Measurements from ENCODE around the gene KIZ. TPM values are rescaled to one million over a fixed set of nuclear protein-coding genes. Genes with fewer than 3 reads are reported as not detected.

Gene KIZ
- total and polyA plus RNA-seq, 7 donors, result 4.6 to 26.2 (median 18.6) TPM

- intact Hi-C loops (cut with DNase I), result no loop called here
- WGBS, 3 donors, result 65 to 87% (median 80%) methylated on average over 2 of the region's 2 CpGs
Measured at GRCh38 chr20:21202259-21202658, 76.4 kb downstream of the KIZ start.

GRCh38 chr20:21203088-21203656 lies 77.3 kb downstream of the KIZ start:
- Histone ChIP-seq H3K27ac (no peak overlapping the region), H3K36me3 (ENCODE audit: insufficient read depth in 1 of 2, low read depth in 1 of 2) (peaks cover 0 to 7% of the 10 kb centered on the region in 2 donors), H3K27me3 (ENCODE audit: insufficient read depth in 3 of 3, low read length in 2 of 3) (no peaks in the 10 kb centered on the region), H3K4me3 (no peak overlapping the region), H3K9me3 (no peaks in the 10 kb centered on the region), H3K4me1 (no peaks in the 10 kb centered on the region)
- TF ChIP-seq CTCF (IDR thresholded peaks at IDR 0.05), result no peak
- no peak for DNase-seq
- 78 to 90% (median 86%) methylated on average over 4 of the region's 4 CpGs for WGBS, 3 donors
- intact Hi-C loops (cut with DNase I), result no loop called here
- ATAC-seq, result no peak

More at GRCh38 chr20:21202259-21202658, 76.4 kb downstream of the KIZ start:
- Histone ChIP-seq H3K9me3 (no peaks in the 10 kb centered on the region), H3K4me3 (no peak overlapping the region), H3K4me1 (no peaks in the 10 kb centered on the region), H3K27ac (no peak overlapping the region), H3K36me3 (ENCODE audit: insufficient read depth in 1 of 2, low read depth in 1 of 2) (peaks cover 0 to 7% of the 10 kb centered on the region in 2 donors), H3K27me3 (ENCODE audit: insufficient read depth in 3 of 3, low read length in 2 of 3) (no peaks in the 10 kb centered on the region)
- DNase-seq, result no peak
- TF ChIP-seq CTCF (IDR thresholded peaks at IDR 0.05), result no peak
- no peak for ATAC-seq

DNA sequence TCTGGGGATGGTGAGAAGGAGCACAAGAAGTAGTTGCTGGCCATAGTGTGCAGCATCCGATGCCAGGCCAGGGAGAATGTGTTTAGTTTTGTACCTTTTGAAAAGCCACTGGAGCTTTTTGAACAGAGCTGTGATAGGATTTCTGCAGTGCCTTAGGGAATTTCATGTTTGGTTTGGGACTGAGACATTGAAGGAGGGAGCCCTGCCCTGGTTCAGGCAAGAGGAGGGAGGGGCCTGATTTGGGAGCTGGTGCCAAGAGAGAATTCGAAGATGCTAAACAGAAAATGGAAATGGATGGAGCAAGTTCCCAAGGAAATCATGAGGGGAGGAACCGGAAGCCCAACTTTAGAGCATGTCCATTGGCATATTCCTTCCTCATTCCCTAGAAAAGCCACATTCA lies 80.7 kb downstream of the KIZ start:
- peaks cover 0 to 9% of the 10 kb centered on the region in 2 donors for H3K36me3 ChIP-seq (ENCODE audit: insufficient read depth in 1 of 2, low read depth in 1 of 2)
- 82 to 83% (median 82%) methylated on average over 3 of the region's 3 CpGs for WGBS, 3 donors
- no peak for TF ChIP-seq CTCF (IDR thresholded peaks at IDR 0.05)

DNA sequence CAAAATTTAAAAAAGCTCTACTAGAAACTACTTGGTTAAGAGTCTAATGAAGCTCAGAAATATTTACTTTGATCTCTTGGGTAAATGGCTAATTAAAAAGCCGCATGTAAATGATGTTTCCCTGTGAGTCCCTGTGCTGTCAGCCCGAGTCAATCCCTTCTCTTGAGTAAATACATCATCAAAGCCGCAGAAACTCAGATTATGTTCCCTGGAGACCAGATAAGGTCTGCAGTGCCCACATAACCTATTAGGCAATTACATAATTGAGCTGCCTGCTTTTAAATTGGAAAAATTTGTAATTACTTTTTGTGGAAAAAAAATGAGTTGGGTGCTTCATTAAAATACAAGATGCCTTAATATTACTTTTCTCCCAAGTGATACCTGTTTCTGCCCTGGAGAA lies 83.1 kb downstream of the KIZ start:
- Histone ChIP-seq H3K27me3 (ENCODE audit: insufficient read depth in 3 of 3, low read length in 2 of 3) (no peaks in the 10 kb centered on the region), H3K27ac (no peak overlapping the region), H3K9me3 (no peaks in the 10 kb centered on the region), H3K4me3 (no peak overlapping the region), H3K36me3 (ENCODE audit: insufficient read depth in 1 of 2, low read depth in 1 of 2) (peaks cover 0 to 10% of the 10 kb centered on the region in 2 donors), H3K4me1 (no peaks in the 10 kb centered on the region)
- TF ChIP-seq CTCF (IDR thresholded peaks at IDR 0.05), result no peak
- ATAC-seq (no peak), DNase-seq (no peak)
- 85 to 94% (median 91%) methylated on average over 3 of the region's 3 CpGs for WGBS, 3 donors
- intact Hi-C loops (cut with DNase I), result no loop called here

More for the DNA sequence above, 80.7 kb downstream of the KIZ start:
- no peak overlapping the region for H3K4me3 ChIP-seq
- no peak for ATAC-seq
- H3K9me3 ChIP-seq, result no peaks in the 10 kb centered on the region
- intact Hi-C loops (cut with DNase I), result no loop called here
- DNase-seq, result no peak
- H3K4me1 ChIP-seq, result no peaks in the 10 kb centered on the region
- no peak overlapping the region for H3K27ac ChIP-seq
- H3K27me3 ChIP-seq (ENCODE audit: insufficient read depth in 3 of 3, low read length in 2 of 3), result no peaks in the 10 kb centered on the region

- TF ChIP-seq CTCF (IDR thresholded peaks at IDR 0.05), result no peak
- DNase-seq, result no peak
- Histone ChIP-seq H3K27ac (no peak overlapping the region), H3K27me3 (ENCODE audit: insufficient read depth in 3 of 3, low read length in 2 of 3) (no peaks in the 10 kb centered on the region), H3K4me3 (no peak overlapping the region), H3K36me3 (ENCODE audit: insufficient read depth in 1 of 2, low read depth in 1 of 2) (peaks cover 0 to 12% of the 10 kb centered on the region in 2 donors), H3K9me3 (no peaks in the 10 kb centered on the region), H3K4me1 (no peaks in the 10 kb centered on the region)
- 98 to 99% (median 98%) methylated on average over 1 of the region's 1 CpG for WGBS, 3 donors
- intact Hi-C loops (cut with DNase I), result no loop called here
- ATAC-seq, result no peak
Measured at GRCh38 chr20:21209668-21210067, 83.8 kb downstream of the KIZ start.
